HL-60 (cell line): ENCODE results near the gene NCK2.
A peak's percentile ranks its signal among the peaks of the same experiment; 100 is the strongest.

Source experiments
- GABPA ChIP-seq: IDR thresholded peaks from 2 replicates; pipeline ENCODE4 v1.6.1; 2012; ENCODE audit warnings: low read depth
- POLR2AphosphoS5 ChIP-seq: IDR thresholded peaks from 2 replicates; pipeline ENCODE4 v1.6.1; 2012; ENCODE audit warnings: low read depth
- SPI1 ChIP-seq: IDR thresholded peaks from 2 replicates; pipeline ENCODE4 v1.6.1; 2012; ENCODE audit warnings: low read depth, mild to moderate bottlenecking, borderline replicate concordance
- TF ChIP-seq, protein P1 (sequence below): IDR thresholded peaks from one replicate; pipeline ENCODE4 v1.5.1; 2011; ENCODE audit warnings: low read length, control low read depth, inconsistent platforms; ENCODE audit not compliant: insufficient read depth
- TF ChIP-seq, protein P2 (sequence below): IDR thresholded peaks from 2 replicates; pipeline ENCODE4 v1.6.1; 2012; ENCODE audit warnings: low read depth; ENCODE audit not compliant: insufficient replicate concordance

DNA sequence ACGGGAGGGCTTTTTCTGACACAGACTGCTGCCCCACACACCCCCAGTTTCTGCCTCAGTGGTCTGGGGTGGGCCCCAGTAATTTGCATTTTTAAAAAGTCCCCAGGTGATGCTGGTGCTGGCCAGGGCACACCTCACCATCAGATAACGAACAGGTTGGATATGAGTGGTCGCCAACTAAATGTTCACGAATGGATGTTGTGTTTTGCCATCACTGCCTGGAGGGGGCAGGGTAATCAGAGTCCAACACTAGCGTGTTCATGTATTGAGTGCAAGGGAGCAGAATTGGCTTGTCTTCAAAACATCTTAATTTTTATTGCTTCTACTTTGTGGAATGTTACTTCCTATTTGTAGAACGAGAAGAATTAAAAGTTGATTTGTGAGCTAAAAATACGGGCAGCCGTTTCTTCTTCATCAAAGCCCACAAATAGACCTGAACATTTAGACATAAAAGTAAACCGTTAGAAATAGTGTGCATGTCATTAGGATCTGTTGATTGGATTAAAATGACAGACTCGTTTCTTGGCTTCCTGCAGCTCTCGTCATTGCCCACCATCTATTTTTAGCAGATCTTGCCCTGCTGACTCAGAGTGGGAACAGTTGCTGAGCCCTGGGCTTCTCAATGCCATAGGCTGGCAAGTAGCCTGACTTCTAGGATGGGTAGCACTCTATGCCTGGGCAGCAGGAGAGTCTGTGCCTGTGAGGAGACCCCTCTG, 45.2 kb downstream of the NCK2 start:
- TF ChIP-seq, protein P1, sequence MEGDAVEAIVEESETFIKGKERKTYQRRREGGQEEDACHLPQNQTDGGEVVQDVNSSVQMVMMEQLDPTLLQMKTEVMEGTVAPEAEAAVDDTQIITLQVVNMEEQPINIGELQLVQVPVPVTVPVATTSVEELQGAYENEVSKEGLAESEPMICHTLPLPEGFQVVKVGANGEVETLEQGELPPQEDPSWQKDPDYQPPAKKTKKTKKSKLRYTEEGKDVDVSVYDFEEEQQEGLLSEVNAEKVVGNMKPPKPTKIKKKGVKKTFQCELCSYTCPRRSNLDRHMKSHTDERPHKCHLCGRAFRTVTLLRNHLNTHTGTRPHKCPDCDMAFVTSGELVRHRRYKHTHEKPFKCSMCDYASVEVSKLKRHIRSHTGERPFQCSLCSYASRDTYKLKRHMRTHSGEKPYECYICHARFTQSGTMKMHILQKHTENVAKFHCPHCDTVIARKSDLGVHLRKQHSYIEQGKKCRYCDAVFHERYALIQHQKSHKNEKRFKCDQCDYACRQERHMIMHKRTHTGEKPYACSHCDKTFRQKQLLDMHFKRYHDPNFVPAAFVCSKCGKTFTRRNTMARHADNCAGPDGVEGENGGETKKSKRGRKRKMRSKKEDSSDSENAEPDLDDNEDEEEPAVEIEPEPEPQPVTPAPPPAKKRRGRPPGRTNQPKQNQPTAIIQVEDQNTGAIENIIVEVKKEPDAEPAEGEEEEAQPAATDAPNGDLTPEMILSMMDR: peak; percentile 5
- TF ChIP-seq POLR2AphosphoS5 (no peak), GABPA (no peak), SPI1 (no peak)
- TF ChIP-seq, protein P2, sequence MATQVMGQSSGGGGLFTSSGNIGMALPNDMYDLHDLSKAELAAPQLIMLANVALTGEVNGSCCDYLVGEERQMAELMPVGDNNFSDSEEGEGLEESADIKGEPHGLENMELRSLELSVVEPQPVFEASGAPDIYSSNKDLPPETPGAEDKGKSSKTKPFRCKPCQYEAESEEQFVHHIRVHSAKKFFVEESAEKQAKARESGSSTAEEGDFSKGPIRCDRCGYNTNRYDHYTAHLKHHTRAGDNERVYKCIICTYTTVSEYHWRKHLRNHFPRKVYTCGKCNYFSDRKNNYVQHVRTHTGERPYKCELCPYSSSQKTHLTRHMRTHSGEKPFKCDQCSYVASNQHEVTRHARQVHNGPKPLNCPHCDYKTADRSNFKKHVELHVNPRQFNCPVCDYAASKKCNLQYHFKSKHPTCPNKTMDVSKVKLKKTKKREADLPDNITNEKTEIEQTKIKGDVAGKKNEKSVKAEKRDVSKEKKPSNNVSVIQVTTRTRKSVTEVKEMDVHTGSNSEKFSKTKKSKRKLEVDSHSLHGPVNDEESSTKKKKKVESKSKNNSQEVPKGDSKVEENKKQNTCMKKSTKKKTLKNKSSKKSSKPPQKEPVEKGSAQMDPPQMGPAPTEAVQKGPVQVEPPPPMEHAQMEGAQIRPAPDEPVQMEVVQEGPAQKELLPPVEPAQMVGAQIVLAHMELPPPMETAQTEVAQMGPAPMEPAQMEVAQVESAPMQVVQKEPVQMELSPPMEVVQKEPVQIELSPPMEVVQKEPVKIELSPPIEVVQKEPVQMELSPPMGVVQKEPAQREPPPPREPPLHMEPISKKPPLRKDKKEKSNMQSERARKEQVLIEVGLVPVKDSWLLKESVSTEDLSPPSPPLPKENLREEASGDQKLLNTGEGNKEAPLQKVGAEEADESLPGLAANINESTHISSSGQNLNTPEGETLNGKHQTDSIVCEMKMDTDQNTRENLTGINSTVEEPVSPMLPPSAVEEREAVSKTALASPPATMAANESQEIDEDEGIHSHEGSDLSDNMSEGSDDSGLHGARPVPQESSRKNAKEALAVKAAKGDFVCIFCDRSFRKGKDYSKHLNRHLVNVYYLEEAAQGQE: no peak
